SKM-1 treated with dmso at 0.1 percent for 144 hours (cell line): ENCODE data around the gene CPZ.
"Not testable (repeated sequence)": the region's sequence is repeated elsewhere in the genome, so short reads cannot be mapped to it uniquely, and the experiment has no call there.

Experiments
- DNase-seq: peaks from one replicate; lab custom pipeline; 2025; ENCODE audit not compliant: unreplicated experiment; lab: John Stamatoyannopoulos, UW

Gene CPZ

GRCh38 chr4:8556341-8557150, 36.0 kb upstream of the CPZ start:
- DNase-seq, result no peak

GRCh38 chr4:8557151-8558076, 35.2 kb upstream of the CPZ start:
- DNase-seq, result no peak

- DNase-seq, result no peak
These were observed 34.2 kb upstream of the CPZ start for GRCh38 chr4:8558080-8558960.

GRCh38 chr4:8559011-8559410, 33.6 kb upstream of the CPZ start:
- no peak for DNase-seq

GRCh38 chr4:8559524-8560264, 32.9 kb upstream of the CPZ start:
- DNase-seq, result no peak

- no peak for DNase-seq
These were observed 32.1 kb upstream of the CPZ start for GRCh38 chr4:8560265-8561047.

- no peak for DNase-seq
These were observed 28.0 kb upstream of the CPZ start for GRCh38 chr4:8564595-8564994.

- DNase-seq, result no peak
These were observed 24.4 kb upstream of the CPZ start for GRCh38 chr4:8568068-8568668.

GRCh38 chr4:8570201-8570600, 22.4 kb upstream of the CPZ start:
- DNase-seq, result no peak

GRCh38 chr4:8571702-8572685, 20.6 kb upstream of the CPZ start:
- no peak for DNase-seq

- no peak for DNase-seq
These were observed 19.3 kb upstream of the CPZ start for GRCh38 chr4:8573266-8573665.

- DNase-seq, result no peak
These were observed 17.7 kb upstream of the CPZ start for GRCh38 chr4:8574796-8575370.

GRCh38 chr4:8575457-8575856, 17.1 kb upstream of the CPZ start:
- no peak for DNase-seq

GRCh38 chr4:8576591-8576990, 16.0 kb upstream of the CPZ start:
- DNase-seq, result not testable (repeated sequence)

GRCh38 chr4:8577046-8577445, 15.5 kb upstream of the CPZ start:
- DNase-seq, result no peak

- DNase-seq, result no peak
These were observed 14.6 kb upstream of the CPZ start for GRCh38 chr4:8577972-8578371.

GRCh38 chr4:8578717-8579116, 13.8 kb upstream of the CPZ start:
- DNase-seq, result no peak
